Head of caudate nucleus (tissue), 42 donors: ENCODE results near the gene CDK5R1.

ENCODE experiments used
- DNase-seq, 42 donors: peaks; one replicate each; pipeline versions ENCODE4 v3.0.0 to v3.0.0-alpha.2; 2020 to 2021; ENCODE audit warnings: mixed read lengths in 7 of 42
- intact Hi-C: fragments of 100-400 bp; cut with DNase I; formaldehyde crosslinking; loops from one replicate; pipeline ENCODE4 v1.15.0; 2022

CDK5R1 gene

GRCh38 chr17:32488604-32489180, 1.9 kb downstream of the CDK5R1 start:
- peak in 1 of 42 donors; percentile 11 for DNase-seq
- intact Hi-C loops = loop anchor here (5.0 to 10.0 kb wide), 2 partner anchors 139 to 166 kb away; no protein-coding TSS in a partner anchor

- intact Hi-C loops = loop anchor here (5.0 to 10.0 kb wide), 3 partner anchors 55 to 165 kb away; no protein-coding TSS in a partner anchor
- DNase-seq = peak in 3 of 42 donors; percentile 7 to 50 (median 25)
Measured at GRCh38 chr17:32489320-32490100, 2.7 kb downstream of the CDK5R1 start.

GRCh38 chr17:32490101-32490482, 3.3 kb downstream of the CDK5R1 start:
- intact Hi-C loops = loop anchor here (10.0 kb wide), 1 partner anchor 55 kb away; no protein-coding TSS in a partner anchor
- peak in 16 of 42 donors; percentile 32 to 62 (median 45) for DNase-seq

GRCh38 chr17:32491371-32492263, 4.8 kb downstream of the CDK5R1 start:
- intact Hi-C loops = loop anchor here (10.0 kb wide), 1 partner anchor 53 kb away; no protein-coding TSS in a partner anchor
- DNase-seq = peak in 4 of 42 donors; percentile 17 to 53 (median 42)

GRCh38 chr17:32492264-32492589, 5.4 kb downstream of the CDK5R1 start:
- intact Hi-C loops = loop anchor here (10.0 kb wide), 1 partner anchor 53 kb away; no protein-coding TSS in a partner anchor
- no peak for DNase-seq

GRCh38 chr17:32492648-32493289, 6.0 kb downstream of the CDK5R1 start:
- intact Hi-C loops = loop anchor here (10.0 kb wide), 1 partner anchor 52 kb away; no protein-coding TSS in a partner anchor
- peak in 1 of 42 donors; percentile 20 for DNase-seq

- intact Hi-C loops = loop anchor here (10.0 kb wide), 1 partner anchor 51 kb away; no protein-coding TSS in a partner anchor
- DNase-seq = no peak
Measured at GRCh38 chr17:32493571-32493970, 6.8 kb downstream of the CDK5R1 start.

GRCh38 chr17:32493976-32494513, 7.3 kb downstream of the CDK5R1 start:
- intact Hi-C loops = loop anchor here (10.0 kb wide), 1 partner anchor 51 kb away; no protein-coding TSS in a partner anchor
- no peak for DNase-seq

- peak in 38 of 42 donors; percentile 40 to 86 (median 68) for DNase-seq
- intact Hi-C loops = loop anchor here (10.0 kb wide), 1 partner anchor 50 kb away; no protein-coding TSS in a partner anchor
Measured at GRCh38 chr17:32494621-32495358, 8.0 kb downstream of the CDK5R1 start.

- intact Hi-C loops = loop anchor here (10.0 kb wide), 1 partner anchor 49 kb away; no protein-coding TSS in a partner anchor
- DNase-seq = peak in 27 of 42 donors; percentile 19 to 79 (median 61)
Measured at GRCh38 chr17:32495359-32496231, 8.8 kb downstream of the CDK5R1 start.

- intact Hi-C loops = loop anchor here (10.0 kb wide), 1 partner anchor 48 kb away; no protein-coding TSS in a partner anchor
- DNase-seq = no peak
Measured at GRCh38 chr17:32496395-32497073, 9.7 kb downstream of the CDK5R1 start.

- DNase-seq = peak in 1 of 42 donors; percentile 17
- intact Hi-C loops = loop anchor here (10.0 kb wide), 1 partner anchor 47 kb away; no protein-coding TSS in a partner anchor
Measured at GRCh38 chr17:32497431-32498205, 10.8 kb downstream of the CDK5R1 start.

- no peak for DNase-seq
- intact Hi-C loops = loop anchor here (10.0 kb wide), 1 partner anchor 46 kb away; no protein-coding TSS in a partner anchor
Measured at GRCh38 chr17:32498391-32498790, 11.6 kb downstream of the CDK5R1 start.

GRCh38 chr17:32502013-32502412, 15.2 kb downstream of the CDK5R1 start:
- intact Hi-C loops = no loop called here
- DNase-seq = no peak

GRCh38 chr17:32502710-32503109, 15.9 kb downstream of the CDK5R1 start:
- DNase-seq = no peak
- intact Hi-C loops = no loop called here
